ENCODE data around the gene BRDT. TPM values are rescaled to one million over a fixed set of nuclear protein-coding genes. Genes with fewer than 3 reads are reported as not detected.

The BRDT gene
- total RNA-seq, 4 donors from 2014 or later, result not detected

GRCh38 chr1:91948501-91949355 lies 473 bp upstream of the BRDT start:
- Histone ChIP-seq H3K27me3 (no peaks in the 10 kb centered on the region), H3K4me1 (no peaks in the 10 kb centered on the region), H3K4me3 (no peak overlapping the region), H3K36me3 (no peaks in the 10 kb centered on the region), H3K27ac (peak overlapping the region; percentile 6 to 53 (median 20)), H3K9me3 (no peaks in the 10 kb centered on the region)
- no peak for TF ChIP-seq POLR2A (IDR thresholded peaks at IDR 0.05)
- no peak for TF ChIP-seq CTCF (IDR thresholded peaks at IDR 0.05)
- DNase-seq, result peak in 2 of 3 donors; percentile 31 to 68

GRCh38 chr1:91952187-91952586 lies 3.0 kb downstream of the BRDT start:
- no peaks in the 10 kb centered on the region for H3K27me3 ChIP-seq
- H3K4me3 ChIP-seq, result no peak overlapping the region
- H3K36me3 ChIP-seq, result no peaks in the 10 kb centered on the region
- TF ChIP-seq POLR2A (IDR thresholded peaks at IDR 0.05) (no peak), CTCF (IDR thresholded peaks at IDR 0.05) (no peak)
- no peaks in the 10 kb centered on the region for H3K9me3 ChIP-seq
- H3K4me1 ChIP-seq, result no peaks in the 10 kb centered on the region
- no peak for DNase-seq
- H3K27ac ChIP-seq, result no peak overlapping the region

DNA sequence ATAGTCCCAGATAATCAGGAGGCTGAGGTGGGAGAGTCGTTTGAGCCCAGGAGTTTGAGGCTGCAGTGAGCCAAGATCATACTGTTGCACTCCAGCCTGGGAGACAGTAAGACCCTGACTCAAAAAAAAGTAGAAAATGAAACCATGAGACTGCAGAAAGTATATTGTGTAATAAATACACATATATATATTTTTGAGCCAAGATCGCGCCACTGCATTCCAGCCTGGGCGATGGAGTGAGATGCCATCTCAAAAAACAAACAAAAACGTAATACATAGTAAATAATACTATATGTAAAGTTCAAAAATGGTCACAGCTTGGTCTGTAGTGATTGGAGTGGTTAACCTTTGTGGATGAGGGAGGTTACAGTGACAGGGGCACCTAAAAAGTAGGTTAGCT lies 9.7 kb downstream of the BRDT start:
- Histone ChIP-seq H3K27me3 (no peaks in the 10 kb centered on the region), H3K4me3 (no peak overlapping the region), H3K36me3 (no peaks in the 10 kb centered on the region), H3K4me1 (no peaks in the 10 kb centered on the region), H3K9me3 (no peaks in the 10 kb centered on the region), H3K27ac (no peak overlapping the region)
- DNase-seq, result no peak
- TF ChIP-seq CTCF (IDR thresholded peaks at IDR 0.05) (no peak), POLR2A (IDR thresholded peaks at IDR 0.05) (no peak)

DNA sequence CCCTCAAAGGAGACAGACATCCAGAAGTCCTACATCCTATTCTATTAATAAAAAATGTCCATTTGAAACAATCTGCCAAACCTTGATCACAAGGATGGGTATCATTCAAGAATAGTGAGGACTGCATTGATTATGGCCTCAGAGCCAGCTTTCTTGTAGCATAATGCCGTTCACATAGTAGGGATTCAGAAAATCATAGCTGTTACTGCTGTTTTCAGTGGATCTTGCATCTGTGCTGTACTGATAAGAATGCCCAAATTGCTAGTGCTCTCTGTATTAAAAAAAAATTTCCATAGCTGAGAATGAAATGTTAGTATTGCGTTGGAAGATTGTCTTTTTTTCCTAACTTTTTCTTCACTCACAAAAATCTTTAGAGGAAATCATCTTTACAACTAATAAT lies 19.1 kb downstream of the BRDT start:
- Histone ChIP-seq H3K4me1 (no peaks in the 10 kb centered on the region), H3K9me3 (no peaks in the 10 kb centered on the region), H3K36me3 (no peaks in the 10 kb centered on the region), H3K27me3 (no peaks in the 10 kb centered on the region), H3K4me3 (no peak overlapping the region), H3K27ac (no peak overlapping the region)
- TF ChIP-seq CTCF (IDR thresholded peaks at IDR 0.05), result no peak
- no peak for TF ChIP-seq POLR2A (IDR thresholded peaks at IDR 0.05)
- no peak for DNase-seq

- Histone ChIP-seq H3K9me3 (no peaks in the 10 kb centered on the region), H3K36me3 (no peaks in the 10 kb centered on the region), H3K27ac (no peak overlapping the region), H3K27me3 (no peaks in the 10 kb centered on the region), H3K4me1 (no peaks in the 10 kb centered on the region), H3K4me3 (no peak overlapping the region)
- TF ChIP-seq POLR2A (IDR thresholded peaks at IDR 0.05) (no peak), CTCF (IDR thresholded peaks at IDR 0.05) (no peak)
- DNase-seq, result no peak
These were observed 30.2 kb downstream of the BRDT start for GRCh38 chr1:91979383-91979782.

Measured in Peyer's patch (tissue), 4 donors.